ENCODE measurements around the gene NDUFA3.

NDUFA3 gene

DNA sequence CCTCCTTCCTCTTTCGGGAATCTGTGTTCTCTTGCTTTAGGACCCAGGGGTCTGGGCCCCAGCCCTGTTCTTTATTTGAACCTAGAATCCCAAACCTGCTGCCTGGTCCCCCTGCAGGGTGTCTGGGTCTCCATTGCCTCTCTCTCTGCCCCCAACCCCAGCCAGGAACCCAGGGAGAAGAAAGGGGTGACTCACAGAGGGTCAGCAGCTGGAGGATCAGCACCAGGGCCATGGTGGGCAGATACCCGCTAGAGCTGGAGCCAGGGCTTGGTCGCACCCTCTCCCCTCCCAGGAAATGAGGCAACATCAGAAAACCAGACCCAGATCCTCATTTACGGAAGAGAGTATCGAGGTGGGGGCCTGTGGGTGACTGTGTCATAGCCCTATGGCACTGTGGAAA, 2.1 kb upstream of the NDUFA3 start, which contains the start of gene OSCAR:
Gene OSCAR, minus strand, starts transcription at position 243 of the 400 bp plus-strand sequence. Its CDS starts 11 bp downstream, at position 232.
- Histone ChIP-seq H3K9ac (peak within 1 kb of the TSS; percentile 64 to 90 (median 72)), H3K27ac (peak within 1 kb of the TSS; percentile 68 to 90 (median 77))
- TF ChIP-seq Cebpa-rat (IDR thresholded peaks at IDR 0.05), result peak in 6 of 11 experiments; percentile 10 to 29 (median 24); a peak in 2 of 22 replicates

DNA sequence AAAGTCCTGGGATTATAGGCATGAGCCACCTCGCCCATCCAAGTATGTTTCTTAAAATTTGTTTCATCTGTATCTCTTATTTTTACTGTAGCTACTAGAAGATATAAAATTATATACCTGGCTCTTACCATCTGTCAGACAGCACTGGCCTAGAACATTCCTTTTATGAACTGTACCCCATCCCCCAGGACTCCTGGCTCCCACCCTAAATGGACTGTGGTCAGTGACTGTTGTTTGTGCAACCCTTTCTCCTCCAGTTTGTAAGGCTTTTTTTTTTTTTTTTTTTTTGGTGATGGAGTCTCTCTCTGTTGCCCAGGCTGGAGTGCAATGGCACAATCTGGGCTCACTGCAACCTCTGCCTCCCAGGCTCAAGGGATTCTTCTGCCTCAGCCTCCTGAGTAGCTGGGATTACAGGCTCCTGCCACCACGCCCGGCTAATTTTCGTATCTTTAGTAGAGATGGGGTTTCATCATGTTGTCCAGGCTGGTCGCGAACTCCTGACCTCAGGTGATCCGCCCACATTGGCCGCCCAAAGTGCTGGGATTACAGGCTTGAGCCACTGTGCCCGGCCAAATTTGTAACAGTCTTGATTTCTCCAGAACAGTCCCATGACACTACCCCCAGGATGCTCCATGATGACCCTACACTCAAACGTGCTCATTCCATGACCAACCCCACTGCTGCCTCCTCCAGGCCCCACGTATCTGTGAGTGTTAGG, 2.5 kb downstream of the NDUFA3 start:
- Histone ChIP-seq H3K9ac (no peak overlapping the region), H3K27ac (no peak overlapping the region), H3K36me3 (peaks cover 48 to 61% (median 51%) of the 10 kb centered on the region in 11 experiments), H3K27me3 (no peaks in the 10 kb centered on the region), H3K4me2 (no peak overlapping the region), H3K4me3 (no peak overlapping the region), H3K9me3 (replicated peaks in 1 of 11) (no peaks in the 10 kb centered on the region), H3K4me1 (peaks cover 31 to 50% (median 36%) of the 10 kb centered on the region in 10 experiments), H4K20me1 (peaks cover 0 to 51% (median 31%) of the 10 kb centered on the region in 11 experiments; a peak in 17 of 22 replicates)
- TF ChIP-seq Cebpa-rat (IDR thresholded peaks at IDR 0.05), result no peak

More for the DNA sequence above, 2.1 kb upstream of the NDUFA3 start, which contains the start of gene OSCAR:
- Histone ChIP-seq H3K9me3 (replicated peaks in 1 of 11) (peaks cover 0 to 1% (median 0%) of the 10 kb centered on the region in 11 experiments; a peak in 1 of 22 replicates), H3K4me1 (peaks cover 44 to 92% (median 65%) of the 10 kb centered on the region in 10 experiments), H3K27me3 (peaks cover 23 to 38% (median 32%) of the 10 kb centered on the region in 11 experiments), H3K4me3 (peak within 1 kb of the TSS in 9 of 10 experiments; percentile 43 to 73 (median 57); a peak in 19 of 20 replicates), H3K4me2 (peak within 1 kb of the TSS; percentile 55 to 99 (median 88)), H3K36me3 (peaks cover 3 to 15% (median 6%) of the 10 kb centered on the region in 11 experiments), H4K20me1 (peaks cover 0 to 28% (median 2%) of the 10 kb centered on the region in 11 experiments; a peak in 9 of 22 replicates)

DNA sequence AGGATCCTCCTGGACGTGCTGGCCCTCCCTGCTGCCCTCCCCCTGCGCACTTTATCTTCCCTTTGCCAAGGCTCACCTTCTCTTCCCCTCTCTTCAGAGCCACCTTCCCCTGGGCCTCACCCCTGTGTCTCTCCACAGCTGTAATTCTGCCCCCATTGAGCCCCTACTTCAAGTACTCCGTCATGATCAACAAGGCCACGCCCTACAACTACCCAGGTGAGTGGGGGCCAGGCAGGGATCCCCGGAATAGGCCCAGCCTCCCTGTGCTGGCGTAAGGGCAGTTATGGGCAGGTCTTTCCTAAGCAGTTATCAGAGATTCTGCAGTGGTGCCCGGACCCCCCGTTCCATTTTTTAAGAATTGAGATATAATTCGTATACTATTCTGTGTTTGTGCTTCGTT, 3.1 kb downstream of the NDUFA3 start:
- Histone ChIP-seq H4K20me1 (peaks cover 0 to 57% (median 33%) of the 10 kb centered on the region in 11 experiments; a peak in 17 of 22 replicates), H3K4me1 (peaks cover 25 to 44% (median 31%) of the 10 kb centered on the region in 10 experiments), H3K27me3 (no peaks in the 10 kb centered on the region), H3K9ac (no peak overlapping the region), H3K9me3 (replicated peaks in 1 of 11) (no peaks in the 10 kb centered on the region), H3K36me3 (peaks cover 55 to 67% (median 58%) of the 10 kb centered on the region in 11 experiments), H3K4me3 (no peak overlapping the region), H3K4me2 (no peak overlapping the region), H3K27ac (no peak overlapping the region)
- TF ChIP-seq Cebpa-rat (IDR thresholded peaks at IDR 0.05), result no peak

DNA sequence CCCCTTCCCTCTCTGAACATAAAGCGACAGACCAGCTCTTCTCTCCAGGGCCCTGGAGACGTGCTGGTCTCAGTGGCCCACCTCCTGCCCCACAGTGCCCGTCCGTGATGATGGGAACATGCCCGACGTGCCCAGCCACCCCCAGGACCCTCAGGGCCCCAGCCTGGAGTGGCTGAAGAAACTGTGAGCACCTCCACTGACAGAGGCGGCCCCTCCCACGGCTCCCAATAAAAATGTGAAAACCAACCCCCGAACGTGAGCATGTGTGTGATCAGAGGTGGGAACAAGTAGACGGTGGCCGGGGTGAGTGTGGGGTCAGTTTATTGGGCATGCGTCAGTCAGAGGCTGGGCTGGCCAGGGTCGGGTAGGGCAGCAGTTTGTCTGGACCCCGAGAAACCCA, 4.1 kb downstream of the NDUFA3 start:
- Histone ChIP-seq H4K20me1 (peaks cover 0 to 66% (median 37%) of the 10 kb centered on the region in 11 experiments; a peak in 17 of 22 replicates), H3K9ac (no peak overlapping the region), H3K4me2 (no peak overlapping the region), H3K9me3 (replicated peaks in 1 of 11) (no peaks in the 10 kb centered on the region), H3K27me3 (no peaks in the 10 kb centered on the region), H3K4me1 (peaks cover 16 to 35% (median 21%) of the 10 kb centered on the region in 10 experiments), H3K27ac (no peak overlapping the region), H3K4me3 (no peak overlapping the region), H3K36me3 (peaks cover 61 to 76% (median 66%) of the 10 kb centered on the region in 11 experiments)
- no peak for TF ChIP-seq Cebpa-rat (IDR thresholded peaks at IDR 0.05)

DNA sequence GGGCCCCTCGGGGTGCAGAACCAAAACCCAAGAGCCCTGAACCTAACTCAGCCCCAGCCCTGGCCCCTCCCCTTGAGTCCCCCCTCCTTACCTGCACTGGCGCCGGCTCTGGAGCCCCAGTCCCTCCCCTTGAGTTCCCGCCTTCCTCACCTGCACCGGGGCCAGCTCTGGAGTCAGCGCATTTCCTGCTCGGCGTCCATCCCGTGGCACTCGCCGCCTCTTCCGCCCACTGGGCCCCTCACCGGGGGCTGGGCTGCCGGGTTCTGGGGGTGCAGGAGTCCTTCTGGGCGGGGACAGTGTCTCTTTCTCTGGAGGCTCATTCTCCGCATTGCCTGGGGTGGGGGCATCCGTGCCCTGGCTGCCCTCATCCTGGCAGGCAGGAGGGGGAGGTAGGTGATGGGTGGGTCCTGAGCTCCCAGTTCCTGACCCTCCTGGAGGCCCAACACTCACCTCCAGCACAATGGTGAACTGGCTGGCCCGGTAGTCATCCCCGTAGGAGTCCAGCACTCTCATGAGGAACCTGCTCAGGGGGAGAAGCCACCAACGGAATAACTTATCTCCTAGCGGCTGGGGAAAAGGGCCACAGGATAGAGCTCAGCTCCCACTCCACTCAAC, 5.3 kb downstream of the NDUFA3 start:
- H3K4me2 ChIP-seq, result no peak overlapping the region
- no peaks in the 10 kb centered on the region for H3K9me3 ChIP-seq (replicated peaks in 1 of 11)
- peaks cover 0 to 73% (median 42%) of the 10 kb centered on the region in 11 experiments; a peak in 17 of 22 replicates for H4K20me1 ChIP-seq
- no peak for TF ChIP-seq Cebpa-rat (IDR thresholded peaks at IDR 0.05)
- H3K9ac ChIP-seq, result no peak overlapping the region; a peak in 1 of 22 replicates
- H3K27me3 ChIP-seq, result no peaks in the 10 kb centered on the region
- H3K36me3 ChIP-seq, result peaks cover 71 to 89% (median 78%) of the 10 kb centered on the region in 11 experiments
- no peak overlapping the region for H3K4me3 ChIP-seq
- H3K27ac ChIP-seq, result no peak overlapping the region
- H3K4me1 ChIP-seq, result peaks cover 9 to 28% (median 15%) of the 10 kb centered on the region in 10 experiments; a peak in 19 of 20 replicates

DNA sequence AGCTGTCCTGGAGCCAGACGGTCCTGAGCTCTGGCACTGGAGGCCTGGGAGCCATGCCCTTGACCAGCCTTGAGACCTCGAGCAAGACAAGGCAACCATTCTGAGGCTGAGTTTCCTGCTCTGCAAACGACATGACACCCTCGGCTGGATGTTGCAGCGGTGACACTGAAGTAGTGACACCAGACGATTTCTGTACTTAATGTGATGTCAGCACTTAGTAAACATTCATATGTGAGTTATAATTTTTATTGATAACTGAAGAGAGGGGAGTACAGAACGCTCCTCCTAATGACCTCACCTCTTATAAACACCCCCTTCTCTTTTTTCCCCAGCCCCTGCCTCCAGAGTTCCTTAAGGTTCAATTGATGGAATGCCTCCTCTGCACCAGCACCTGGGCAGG, 5.8 kb downstream of the NDUFA3 start:
- TF ChIP-seq Cebpa-rat (IDR thresholded peaks at IDR 0.05), result no peak
- H3K9ac ChIP-seq, result no peak overlapping the region; a peak in 1 of 22 replicates
- H3K4me2 ChIP-seq, result no peak overlapping the region
- H3K27me3 ChIP-seq, result no peaks in the 10 kb centered on the region
- H3K9me3 ChIP-seq (replicated peaks in 1 of 11), result no peaks in the 10 kb centered on the region
- H3K4me1 ChIP-seq, result peaks cover 6 to 30% (median 12%) of the 10 kb centered on the region in 10 experiments; a peak in 19 of 20 replicates
- H3K4me3 ChIP-seq, result no peak overlapping the region
- peaks cover 71 to 94% (median 83%) of the 10 kb centered on the region in 11 experiments for H3K36me3 ChIP-seq
- no peak overlapping the region for H3K27ac ChIP-seq
- peaks cover 0 to 73% (median 42%) of the 10 kb centered on the region in 11 experiments; a peak in 17 of 22 replicates for H4K20me1 ChIP-seq

DNA sequence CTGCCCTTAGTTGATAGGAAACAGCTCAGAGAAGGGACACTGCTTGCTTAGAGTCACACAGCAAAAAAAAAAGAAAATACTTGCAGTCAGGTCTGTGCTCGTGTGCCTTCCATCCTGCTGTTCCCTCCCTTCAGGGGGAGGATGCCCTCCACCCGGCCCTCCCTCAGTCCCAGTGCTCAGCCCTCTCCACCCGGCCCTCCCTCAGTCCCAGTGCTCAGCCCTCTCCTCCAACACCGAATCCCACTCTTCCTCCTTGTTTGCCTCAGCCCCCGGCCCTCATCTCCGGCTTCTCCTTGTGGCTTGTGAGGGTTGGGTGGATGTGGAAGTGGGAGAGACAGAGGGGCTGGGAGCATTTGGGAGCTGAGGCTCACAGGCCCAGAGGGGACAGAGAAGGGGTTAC, 7.0 kb downstream of the NDUFA3 start:
- Histone ChIP-seq H3K36me3 (peaks cover 71 to 93% (median 88%) of the 10 kb centered on the region in 11 experiments), H4K20me1 (peaks cover 0 to 79% (median 48%) of the 10 kb centered on the region in 11 experiments; a peak in 17 of 22 replicates)
- no peak for TF ChIP-seq Cebpa-rat (IDR thresholded peaks at IDR 0.05)

DNA sequence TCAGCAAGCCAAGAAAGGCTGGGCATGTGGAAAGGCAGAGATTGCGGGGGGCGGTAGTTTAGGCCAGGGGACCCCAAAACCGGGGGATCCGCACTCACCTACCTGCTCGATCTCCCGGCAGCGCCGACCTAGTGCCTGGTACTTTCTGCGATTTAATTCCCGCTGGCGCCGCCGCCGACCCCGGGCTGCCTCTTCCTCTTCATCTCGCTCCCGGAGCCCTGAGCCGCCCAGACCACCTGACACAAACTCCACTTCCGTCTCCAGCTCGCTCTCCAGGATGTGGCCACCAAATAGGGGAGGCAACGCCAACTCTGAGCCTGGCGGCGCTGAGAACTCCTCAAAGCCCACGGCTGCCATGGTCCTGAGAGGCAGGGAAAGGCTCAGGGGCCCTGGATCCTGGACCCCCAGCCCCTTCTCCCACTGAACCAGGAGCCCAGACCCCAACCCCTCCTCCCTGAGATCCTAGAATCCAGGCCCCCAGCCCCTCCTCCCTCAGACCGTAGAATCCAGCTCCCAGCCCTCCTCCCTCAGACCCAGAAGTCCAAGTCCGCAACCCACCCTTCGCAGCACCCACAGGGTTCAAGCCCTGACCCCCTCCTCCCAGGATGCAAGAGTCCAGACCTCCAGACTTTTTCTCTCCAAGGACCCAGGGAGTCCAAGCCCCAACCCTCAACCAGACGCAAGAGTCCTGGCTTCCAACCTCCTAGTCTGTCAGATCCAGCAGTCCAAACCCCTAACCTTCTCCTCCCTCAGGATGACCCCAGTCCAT, 11.9 kb downstream of the NDUFA3 start:
- H3K9ac ChIP-seq, result peak overlapping the region; percentile 84 to 95 (median 90)
- H3K27me3 ChIP-seq, result no peaks in the 10 kb centered on the region
- peak overlapping the region; percentile 59 to 93 (median 91) for H3K27ac ChIP-seq

More for the DNA sequence above, 7.0 kb downstream of the NDUFA3 start:
- no peaks in the 10 kb centered on the region for H3K9me3 ChIP-seq (replicated peaks in 1 of 11)
- 0 out of 22 replicates have a peak overlapping the region, but pooled peaks of 3 of the 11 experiments have one; percentile 19 to 41 (median 34) for H3K9ac ChIP-seq
- no peak overlapping the region for H3K27ac ChIP-seq
- H3K4me1 ChIP-seq, result peaks cover 8 to 26% (median 12%) of the 10 kb centered on the region in 10 experiments
- H3K27me3 ChIP-seq, result no peaks in the 10 kb centered on the region
- H3K4me3 ChIP-seq, result no peak overlapping the region
- H3K4me2 ChIP-seq, result no peak overlapping the region

More for the DNA sequence above, 11.9 kb downstream of the NDUFA3 start:
- Histone ChIP-seq H3K4me2 (peak overlapping the region; percentile 89 to 98 (median 95)), H3K4me1 (peaks cover 20 to 30% (median 24%) of the 10 kb centered on the region in 10 experiments), H4K20me1 (peaks cover 0 to 72% (median 38%) of the 10 kb centered on the region in 11 experiments; a peak in 15 of 22 replicates), H3K36me3 (peaks cover 41 to 68% (median 61%) of the 10 kb centered on the region in 11 experiments), H3K9me3 (replicated peaks in 1 of 11) (no peaks in the 10 kb centered on the region), H3K4me3 (peak overlapping the region; percentile 74 to 93 (median 87))
- no peak for TF ChIP-seq Cebpa-rat (IDR thresholded peaks at IDR 0.05)

Data from BLaER1 treated with 17β-estradiol and CSF1 and Interleukin-3, amounts not matched to agents 10 nM and 100 nM (cell line).